OCI-M2 (cell line): ENCODE results near the gene COL5A1.

ENCODE experiments used
- DNase-seq: peaks from one replicate; lab custom pipeline; 2025; ENCODE audit not compliant: unreplicated experiment; lab: John Stamatoyannopoulos, UW

Gene COL5A1

GRCh38 chr9:134886413-134886913 is 244.9 kb downstream of the COL5A1 start:
- DNase-seq: no peak

- no peak for DNase-seq
Observed at GRCh38 chr9:134887219-134887618, 245.6 kb downstream of the COL5A1 start.

GRCh38 chr9:134887686-134888602 is 246.3 kb downstream of the COL5A1 start:
- DNase-seq: no peak

GRCh38 chr9:134888603-134889190 is 247.1 kb downstream of the COL5A1 start:
- DNase-seq: no peak

GRCh38 chr9:134889386-134890154 is 248.0 kb downstream of the COL5A1 start:
- no peak for DNase-seq

GRCh38 chr9:134890155-134890495 is 248.5 kb downstream of the COL5A1 start:
- DNase-seq: no peak

- no peak for DNase-seq
Observed at GRCh38 chr9:134891053-134891452, 249.4 kb downstream of the COL5A1 start.

- DNase-seq: no peak
Observed at GRCh38 chr9:134891713-134892112, 250.1 kb downstream of the COL5A1 start.

GRCh38 chr9:134892221-134892620 is 250.6 kb downstream of the COL5A1 start:
- DNase-seq: no peak

- no peak for DNase-seq
Observed at GRCh38 chr9:134892820-134893420, 251.3 kb downstream of the COL5A1 start.
